B cell (primary cell): ENCODE results near the gene NAALADL1. TPM values are rescaled to one million over a fixed set of nuclear protein-coding genes. Genes with fewer than 3 reads are reported as not detected.

Source experiments
- ATAC-seq: fragments of 200-7000 bp; cut with Tn5 transposase; one replicate; pipeline ENCODE4 v1.10.0; 2021; ENCODE audit warnings: low read depth, mild to moderate bottlenecking, moderate number of reproducible peaks, moderate library complexity
- CTCF ChIA-PET: fragments of 350-600 bp; sonication (Branson Sonifier 250); formaldehyde crosslinking; loops from one replicate; lab custom pipeline; 2021; ENCODE audit warnings: antibody characterized with exemption, inconsistent platforms; lab: Charles Lee
- POLR2A ChIA-PET: fragments of 350-600 bp; sonication (Branson Sonifier 250); formaldehyde crosslinking; loops from one replicate; lab custom pipeline; 2021; ENCODE audit warnings: antibody characterized with exemption; lab: Charles Lee
- DNase-seq: peaks from one replicate; pipeline ENCODE4 v3.0.0; 2013
- H2AFZ ChIP-seq: 2 replicates; pipeline ENCODE4 v1.6.1; 2012; ENCODE audit warnings: mild to moderate bottlenecking, low read depth, low read length; ENCODE audit not compliant: insufficient read depth, poor library complexity, severe bottlenecking
- H3K27ac ChIP-seq, 2 donors: 1 replicate in 1 of 2; 2 replicates in 1 of 2; pipeline ENCODE4 v1.5.1; 2012 to 2013; ENCODE audit warnings: low read length in 2 of 2, mild to moderate bottlenecking in 2 of 2, moderate library complexity in 1 of 2
- H3K27me3 ChIP-seq, 4 experiments: fragments of 200-600 bp in 1 of 4; sonication (generic) in 1 of 4; replicated peaks in 1 of 4; 1 replicate in 2 of 4; 2 replicates in 2 of 4; pipeline versions ENCODE4 v1.6.1 to v1.7.0; 2013 to 2016; ENCODE audit warnings: low read length in 3 of 4, mild to moderate bottlenecking in 2 of 4, mixed read lengths in 1 of 4, moderate library complexity in 1 of 4; ENCODE audit not compliant: insufficient read depth in 4 of 4, control insufficient read depth in 3 of 4; ENCODE audit errors: control extremely low read depth in 1 of 4
- H3K36me3 ChIP-seq, 2 experiments: replicated peaks in 1 of 2; 1 replicate in 1 of 2; 2 replicates in 1 of 2; pipeline versions ENCODE4 v1.6.1 to v1.7.1; 2013; ENCODE audit warnings: low read length in 1 of 2; ENCODE audit not compliant: insufficient read depth in 2 of 2, control insufficient read depth in 1 of 2; ENCODE audit errors: control extremely low read depth in 1 of 2, extremely low read depth in 1 of 2
- H3K4me1 ChIP-seq, 2 donors: fragments of 200-600 bp in 1 of 2; sonication (generic) in 1 of 2; 1 replicate in 1 of 2; 2 replicates in 1 of 2; pipeline versions ENCODE4 v1.5.1 to v1.6.1; 2013 to 2017; ENCODE audit warnings: low read length in 2 of 2; ENCODE audit not compliant: control insufficient read depth in 2 of 2, insufficient read depth in 2 of 2
- H3K4me2 ChIP-seq: replicated peaks from 2 replicates; pipeline ENCODE3; 2012; ENCODE audit warnings: mild to moderate bottlenecking, low read depth, low read length; ENCODE audit not compliant: poor library complexity, severe bottlenecking
- H3K4me3 ChIP-seq, 5 experiments: fragments of 200-600 bp in 1 of 5; sonication (generic) in 1 of 5; 1 replicate in 3 of 5; 2 replicates in 2 of 5; pipeline versions ENCODE4 v1.5.1 to v1.7.0; 2011 to 2016; ENCODE audit warnings: low read length in 4 of 5, mild to moderate bottlenecking in 4 of 5, low read depth in 2 of 5, control low read depth in 1 of 5, moderate library complexity in 1 of 5; ENCODE audit not compliant: insufficient read depth in 1 of 5; ENCODE audit errors: control extremely low read depth in 1 of 5, extremely low read depth in 1 of 5
- H3K79me2 ChIP-seq: fragments of 200-600 bp; sonication (generic); one replicate; pipeline ENCODE4 v1.6.0; 2016; ENCODE audit warnings: low read length; ENCODE audit not compliant: control insufficient read depth, insufficient read depth
- H3K9ac ChIP-seq: fragments of 200-600 bp; sonication (generic); 2 replicates; pipeline ENCODE4 v1.6.1; 2017; ENCODE audit warnings: mild to moderate bottlenecking, low read length, moderate library complexity
- H3K9me3 ChIP-seq, 3 donors: one replicate each; pipeline versions ENCODE4 v1.6.1 to v1.7.1; 2013; ENCODE audit warnings: low read length in 2 of 3; ENCODE audit not compliant: control insufficient read depth in 2 of 3, insufficient read depth in 1 of 3; ENCODE audit errors: control extremely low read depth in 1 of 3
- H4K20me1 ChIP-seq: 2 replicates; pipeline ENCODE4 v1.6.0; 2012; ENCODE audit warnings: mild to moderate bottlenecking, low read length; ENCODE audit not compliant: insufficient read depth, control insufficient read depth, poor library complexity, severe bottlenecking
- H3K27ac Mint-ChIP-seq: one replicate; pipeline ENCODE4 v1.8.0; 2021; ENCODE audit warnings: mixed read lengths
- H3K27me3 Mint-ChIP-seq: one replicate; pipeline ENCODE4 v1.8.0; 2021; ENCODE audit warnings: mixed read lengths
- H3K4me1 Mint-ChIP-seq: one replicate; pipeline ENCODE4 v1.8.0; 2021; ENCODE audit warnings: mixed read lengths
- H3K4me3 Mint-ChIP-seq: one replicate; pipeline ENCODE4 v1.8.0; 2021; ENCODE audit warnings: mixed read lengths
- H3K9me3 Mint-ChIP-seq: one replicate; pipeline ENCODE4 v1.8.0; 2022; ENCODE audit warnings: mixed read lengths; ENCODE audit not compliant: insufficient read depth
- CTCF ChIP-seq: fragments of 200-600 bp; IDR thresholded peaks from one replicate; pipeline ENCODE4 v1.8.0; 2022; ENCODE audit warnings: antibody characterized with exemption, mild to moderate bottlenecking
- EZH2 ChIP-seq: IDR thresholded peaks from 2 replicates; pipeline ENCODE4 v1.6.1; 2012; ENCODE audit warnings: borderline replicate concordance, low read depth, mild to moderate bottlenecking, moderate library complexity, low read length; ENCODE audit not compliant: insufficient read depth, poor library complexity, severe bottlenecking
- WGBS: methylation state at CpG from one replicate; pipeline ENCODE4 v1.1.5; 2013; ENCODE audit warnings: missing lambda C conversion rate; ENCODE audit not compliant: insufficient coverage; 5-methylcytosine and 5-hydroxymethylcytosine counted together
- intact Hi-C: fragments of 100-400 bp; cut with micrococcal nuclease; formaldehyde crosslinking; loops from one replicate; pipeline ENCODE4 v1.10.0; 2022
- polyA plus RNA-seq: library from polyadenylated mRNA; depleted of rRNA; stranded (reverse); fragments of >200 nt; gene quantifications from 2 replicates; pipeline ENCODE4 v1.2.3, GENCODE V29; 2012
- total RNA-seq, 2 donors: library from RNA; stranded (reverse); fragments of 120-200 nt in 1 of 2; gene quantifications; 1 replicate in 1 of 2; 2 replicates in 1 of 2; pipeline versions ENCODE4 v1.2.3 to v1.2.4, GENCODE V29; 2013 to 2022

NAALADL1 gene
- total and polyA plus RNA-seq, 2 donors (not counting 1 experiment from before 2014, with no cell fraction given), result 23.0 to 40.2 TPM

- Histone ChIP-seq H3K9me3 (no peaks in the 10 kb centered on the region), H4K20me1 (peaks cover 8% of the 10 kb centered on the region), H3K27me3 (no peaks in the 10 kb centered on the region), H3K4me1 (peaks cover 12 to 19% of the 10 kb centered on the region in 2 donors), H3K36me3 (peaks cover 0 to 47% of the 10 kb centered on the region in 2 experiments), H3K4me2 (no peak overlapping the region), H3K9ac (no peak overlapping the region), H3K79me2 (peaks cover 21% of the 10 kb centered on the region), H3K4me3 (no peak overlapping the region), H2AFZ (no peak overlapping the region), H3K27ac (no peak overlapping the region)
- TF ChIP-seq CTCF, result no peak
- TF ChIP-seq EZH2, result no peak
- Mint-ChIP-seq H3K4me3 (no peak overlapping the region), H3K9me3 (no peaks in the 10 kb centered on the region), H3K4me1 (peaks cover 28% of the 10 kb centered on the region), H3K27me3 (no peaks in the 10 kb centered on the region), H3K27ac (no peak overlapping the region)
- ATAC-seq (no peak), DNase-seq (no peak)
- CTCF ChIA-PET, result no interaction called here
- intact Hi-C loops, result no loop called here
- WGBS, result 96% methylated on average over 11 of the region's 11 CpGs
- POLR2A ChIA-PET, result interaction anchor here (1.4 kb wide), 1 partner anchor 30 kb away, joined by 5 read pairs; the partner anchor contains the start of gene ZNHIT2
These were observed 28.9 kb upstream of the NAALADL1 start for GRCh38 chr11:65087216-65087615.

GRCh38 chr11:65086809-65087208, 28.5 kb upstream of the NAALADL1 start:
- ATAC-seq, result no peak
- ChIA-PET CTCF (no interaction called here), POLR2A (interaction anchor here (1.2 to 1.4 kb wide), 2 partner anchors 30 to 175 kb away, joined by 3 to 5 read pairs; partner anchors contain the start of genes POLA2 and ZNHIT2)
- H3K79me2 ChIP-seq, result peaks cover 21% of the 10 kb centered on the region
- Mint-ChIP-seq H3K4me1 (peaks cover 28% of the 10 kb centered on the region), H3K27ac (no peak overlapping the region), H3K9me3 (no peaks in the 10 kb centered on the region), H3K4me3 (no peak overlapping the region), H3K27me3 (no peaks in the 10 kb centered on the region)
- no peak overlapping the region for H3K4me3 ChIP-seq
- H3K9me3 ChIP-seq, result no peaks in the 10 kb centered on the region
- peaks cover 12 to 19% of the 10 kb centered on the region in 2 donors for H3K4me1 ChIP-seq
- H3K4me2 ChIP-seq, result no peak overlapping the region
- WGBS, result 89% methylated on average over 2 of the region's 9 CpGs
- no peaks in the 10 kb centered on the region for H3K27me3 ChIP-seq
- H4K20me1 ChIP-seq, result peaks cover 8% of the 10 kb centered on the region
- intact Hi-C loops, result no loop called here
- H2AFZ ChIP-seq, result no peak overlapping the region
- no peak overlapping the region for H3K9ac ChIP-seq
- peaks cover 0 to 47% of the 10 kb centered on the region in 2 experiments for H3K36me3 ChIP-seq
- no peak overlapping the region for H3K27ac ChIP-seq
- DNase-seq, result no peak
- no peak for TF ChIP-seq EZH2
- TF ChIP-seq CTCF, result no peak
